Mucosa of rectum (tissue), 2 donors: ENCODE data around the gene RELL1.
A peak's percentile ranks its signal among the peaks of the same experiment; 100 is the strongest.

Experiments used
- H3K27ac ChIP-seq, 2 donors: one replicate each; pipeline ENCODE4 v1.7.0; 2013; ENCODE audit warnings: inconsistent platforms in 2 of 2, low read depth in 2 of 2, low read length in 2 of 2
- H3K27me3 ChIP-seq, 2 donors: one replicate each; pipeline ENCODE4 v1.7.0; 2013; ENCODE audit warnings: low read length in 2 of 2; ENCODE audit not compliant: control insufficient read depth in 2 of 2, insufficient read depth in 2 of 2
- H3K36me3 ChIP-seq, 2 donors: one replicate each; pipeline ENCODE4 v1.7.0; 2013; ENCODE audit warnings: low read length in 2 of 2; ENCODE audit not compliant: control insufficient read depth in 2 of 2, insufficient read depth in 2 of 2
- H3K4me1 ChIP-seq, 2 donors: one replicate each; pipeline ENCODE4 v1.7.0; 2013; ENCODE audit warnings: low read length in 2 of 2, mild to moderate bottlenecking in 1 of 2; ENCODE audit not compliant: control insufficient read depth in 2 of 2, insufficient read depth in 2 of 2
- H3K4me3 ChIP-seq, 2 donors: one replicate each; pipeline ENCODE4 v1.7.0; 2013; ENCODE audit warnings: low read length in 2 of 2
- H3K9ac ChIP-seq, 2 donors: one replicate each; pipeline ENCODE4 v1.7.0; 2013; ENCODE audit warnings: low read length in 2 of 2, low read depth in 1 of 2, mild to moderate bottlenecking in 1 of 2
- H3K9me3 ChIP-seq, 2 donors: one replicate each; pipeline ENCODE4 v1.7.0; 2013; ENCODE audit warnings: low read length in 2 of 2; ENCODE audit not compliant: control insufficient read depth in 2 of 2
- donor health status: healthy.
- donor health status: Normal muscosa, but diverticular disease.

Gene RELL1

DNA sequence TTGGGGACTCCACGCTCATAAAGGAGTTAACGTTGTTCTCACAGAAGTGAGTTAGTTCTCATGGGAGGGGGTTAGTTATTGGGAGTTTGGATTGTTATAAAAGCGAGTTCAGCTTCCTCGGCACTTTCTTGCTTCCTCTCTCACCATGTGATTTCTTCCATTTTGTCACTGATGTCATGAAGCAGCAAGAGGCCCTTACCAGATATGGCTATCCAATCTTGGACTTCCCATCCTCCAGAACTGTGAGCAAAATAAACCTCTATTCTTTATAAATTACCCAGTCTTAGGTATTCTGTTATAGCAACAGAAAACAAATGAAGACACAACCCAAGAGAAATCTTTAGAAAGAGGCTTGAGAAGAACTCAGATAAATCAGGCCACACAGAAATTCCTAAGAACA lies 29.5 kb downstream of the RELL1 start:
- H3K36me3 ChIP-seq, result peaks cover 0 to 2% of the 10 kb centered on the region in 2 donors
- H3K4me1 ChIP-seq, result peaks cover 0 to 2% of the 10 kb centered on the region in 2 donors
- no peak overlapping the region for H3K9ac ChIP-seq
- no peak overlapping the region for H3K4me3 ChIP-seq
- no peak overlapping the region for H3K27ac ChIP-seq
- H3K27me3 ChIP-seq, result no peaks in the 10 kb centered on the region
- peaks cover 0 to 4% of the 10 kb centered on the region in 2 donors for H3K9me3 ChIP-seq

DNA sequence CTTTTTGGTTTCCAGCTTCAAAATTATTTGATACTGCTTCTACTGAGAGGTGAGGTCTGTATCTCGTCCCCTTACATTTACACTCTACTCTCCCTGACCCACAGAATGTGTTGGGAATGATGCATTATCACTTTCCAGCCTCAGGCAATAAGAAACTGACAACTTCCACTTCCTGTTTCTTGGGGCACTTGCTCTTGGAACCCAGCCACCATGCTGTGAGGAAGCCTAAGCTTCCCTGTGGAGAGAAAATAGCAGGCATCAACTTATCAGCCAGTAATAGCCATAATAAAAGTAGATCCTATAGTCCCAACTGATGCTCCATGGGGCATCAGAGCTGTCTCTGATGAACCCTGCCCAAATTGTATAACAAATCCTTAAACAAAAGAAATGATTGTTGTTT lies 32.6 kb downstream of the RELL1 start:
- H3K9ac ChIP-seq, result no peak overlapping the region
- H3K9me3 ChIP-seq, result peaks cover 0 to 4% of the 10 kb centered on the region in 2 donors
- no peak overlapping the region for H3K4me3 ChIP-seq
- H3K36me3 ChIP-seq, result peaks cover 0 to 2% of the 10 kb centered on the region in 2 donors
- no peaks in the 10 kb centered on the region for H3K27me3 ChIP-seq
- H3K27ac ChIP-seq, result no peak overlapping the region
- H3K4me1 ChIP-seq, result no peaks in the 10 kb centered on the region

DNA sequence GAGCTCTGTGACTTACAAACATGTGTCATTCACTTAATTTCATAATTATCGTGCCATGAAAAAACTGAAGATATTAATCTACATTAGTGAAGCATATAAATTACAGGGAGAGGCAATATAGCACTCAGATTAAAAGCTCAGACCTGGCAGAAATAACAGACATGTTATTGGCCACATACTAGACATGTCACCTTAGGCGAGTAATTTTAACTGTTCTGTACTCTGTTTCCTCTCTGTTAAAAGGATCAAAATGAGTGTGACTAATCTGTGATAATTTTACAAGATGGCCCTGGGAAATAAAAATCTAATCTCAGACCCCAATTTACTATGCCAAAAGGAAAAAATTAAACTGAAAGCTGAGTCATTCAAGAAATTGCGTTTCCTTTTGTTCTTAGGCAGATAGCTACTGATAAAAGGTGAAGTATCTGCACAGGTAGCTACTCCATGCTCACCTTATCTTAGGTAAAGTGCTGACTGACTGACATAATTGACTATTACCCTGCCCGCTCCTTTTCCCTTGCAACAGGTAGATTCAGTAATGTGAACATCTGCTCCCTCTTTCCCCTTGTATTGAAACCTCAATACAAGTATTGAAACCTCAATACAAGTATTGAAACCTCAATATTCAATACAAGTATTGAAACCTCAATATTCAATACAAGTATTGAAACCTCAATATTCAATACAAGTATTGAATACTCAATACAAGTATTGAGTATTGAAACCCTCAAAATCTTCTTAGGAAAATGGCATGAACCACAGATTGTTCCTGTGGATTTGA lies 33.2 kb downstream of the RELL1 start:
- Histone ChIP-seq H3K27ac (no peak overlapping the region), H3K9me3 (peaks cover 0 to 4% of the 10 kb centered on the region in 2 donors), H3K9ac (no peak overlapping the region), H3K4me1 (peaks cover 4 to 5% of the 10 kb centered on the region in 2 donors), H3K27me3 (no peaks in the 10 kb centered on the region), H3K36me3 (peaks cover 0 to 6% of the 10 kb centered on the region in 2 donors), H3K4me3 (no peak overlapping the region)

DNA sequence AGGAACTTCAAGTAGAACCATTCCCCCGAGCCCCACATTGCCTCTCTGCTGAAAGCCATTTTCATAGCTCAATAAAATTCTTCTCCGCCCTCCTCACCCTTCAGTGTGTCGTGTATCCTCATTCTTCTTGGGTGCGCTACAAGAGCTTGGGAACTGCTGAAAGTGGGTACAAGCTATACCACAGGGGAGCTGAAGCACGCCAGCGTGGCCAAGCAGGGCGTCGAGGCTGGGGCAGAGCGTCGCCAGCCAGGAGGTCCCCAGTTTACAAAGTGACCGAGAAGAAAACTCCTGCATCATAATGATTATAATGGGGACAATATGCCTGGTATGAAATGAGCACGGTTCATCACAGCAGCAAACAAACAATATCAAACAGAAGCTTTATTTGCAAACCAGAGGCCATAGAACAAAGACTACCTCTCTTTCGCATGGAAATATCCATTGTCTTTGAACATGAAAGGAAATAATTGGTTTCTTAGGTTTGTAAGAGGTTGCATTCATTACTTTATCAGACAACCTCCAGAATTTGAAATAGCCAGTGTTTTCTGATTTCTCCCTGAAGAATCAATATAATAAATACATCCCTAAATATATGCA lies 34.3 kb downstream of the RELL1 start:
- H3K9me3 ChIP-seq, result peaks cover 0 to 4% of the 10 kb centered on the region in 2 donors
- no peak overlapping the region for H3K9ac ChIP-seq
- peaks cover 7% of the 10 kb centered on the region in 2 donors for H3K4me1 ChIP-seq
- no peak overlapping the region for H3K27ac ChIP-seq
- no peak overlapping the region for H3K4me3 ChIP-seq
- H3K36me3 ChIP-seq, result peaks cover 4 to 12% of the 10 kb centered on the region in 2 donors
- no peaks in the 10 kb centered on the region for H3K27me3 ChIP-seq

DNA sequence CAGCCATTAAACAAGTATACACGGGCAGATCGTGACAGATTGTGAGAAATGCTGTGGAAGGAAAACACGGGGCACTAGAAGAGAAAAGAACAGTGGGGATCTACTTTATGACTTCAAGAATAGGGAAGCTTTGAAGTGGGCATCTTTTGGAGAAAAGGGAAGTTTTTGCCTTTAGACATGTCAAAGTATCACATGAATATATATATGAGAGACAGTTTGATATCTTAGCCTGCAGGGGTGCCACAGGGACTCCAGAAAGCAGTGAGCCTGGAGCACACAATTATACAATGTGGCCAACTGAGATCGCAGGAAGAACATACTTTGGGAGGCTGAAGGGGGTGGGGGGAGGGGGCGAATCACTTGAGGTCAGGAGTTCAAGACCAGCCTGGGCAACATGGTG lies 35.7 kb downstream of the RELL1 start:
- Histone ChIP-seq H3K36me3 (peaks cover 15 to 24% of the 10 kb centered on the region in 2 donors), H3K27ac (no peak overlapping the region), H3K9me3 (peaks cover 0 to 2% of the 10 kb centered on the region in 2 donors), H3K4me3 (no peak overlapping the region), H3K4me1 (peaks cover 7% of the 10 kb centered on the region in 2 donors), H3K27me3 (no peaks in the 10 kb centered on the region), H3K9ac (no peak overlapping the region)

DNA sequence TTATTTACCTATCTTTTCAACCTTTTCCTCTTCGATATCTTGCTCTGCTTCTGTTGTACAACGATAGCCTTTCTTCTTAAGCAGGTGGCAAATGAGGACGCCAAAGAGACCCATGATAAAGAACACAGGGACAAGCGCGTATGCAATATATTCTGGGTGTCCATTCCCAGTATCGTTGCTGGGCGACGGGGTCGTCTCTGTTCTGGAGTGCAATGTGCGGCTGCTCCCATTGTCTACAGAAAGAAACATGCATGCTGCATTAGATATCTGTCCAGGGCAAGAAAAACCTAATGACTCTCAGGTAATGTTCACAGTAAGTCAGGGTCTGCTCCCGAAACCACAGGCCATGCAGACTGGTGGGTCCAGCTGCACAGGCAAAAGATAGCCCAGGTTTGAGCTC lies 36.9 kb downstream of the RELL1 start:
- Histone ChIP-seq H3K4me1 (peaks cover 7% of the 10 kb centered on the region in 2 donors), H3K27me3 (no peaks in the 10 kb centered on the region), H3K9ac (no peak overlapping the region), H3K36me3 (peaks cover 15 to 24% of the 10 kb centered on the region in 2 donors), H3K4me3 (no peak overlapping the region), H3K27ac (no peak overlapping the region), H3K9me3 (no peaks in the 10 kb centered on the region)

DNA sequence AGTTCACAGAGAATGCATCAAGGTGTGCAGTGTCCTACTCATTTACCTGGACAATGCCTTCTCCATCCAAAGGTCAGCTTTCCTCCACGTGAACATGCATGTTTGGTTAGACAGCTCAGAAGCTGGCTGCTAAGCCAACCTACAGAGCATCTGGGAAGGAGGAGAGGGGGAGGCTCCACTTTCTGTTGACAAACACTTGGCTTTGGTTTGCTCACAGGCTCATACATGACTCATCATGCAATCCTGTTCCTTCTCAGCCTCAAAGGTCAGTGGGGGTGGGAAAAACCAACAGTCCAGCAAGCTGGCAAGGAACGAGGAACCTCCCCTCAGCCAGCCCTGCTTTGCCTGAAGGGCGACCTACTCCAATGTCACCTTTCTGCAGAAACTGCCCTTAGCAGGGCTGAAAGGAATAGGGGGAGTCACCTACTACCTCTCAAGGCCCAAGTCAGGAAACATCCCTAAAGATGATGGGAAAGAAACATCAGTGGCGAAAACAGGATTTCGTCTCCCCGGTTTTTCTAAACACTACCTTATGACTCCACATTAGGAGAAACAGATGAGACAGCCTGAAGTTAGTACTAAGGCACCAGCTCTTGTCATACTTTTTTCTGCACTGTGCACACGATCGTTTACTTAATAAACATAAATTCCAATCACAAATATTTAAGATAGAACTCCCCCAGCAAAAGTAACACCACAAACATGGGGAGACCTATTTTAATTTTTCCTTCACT lies 37.9 kb downstream of the RELL1 start:
- Histone ChIP-seq H3K27ac (peak overlapping the region; percentile 59 to 67), H3K4me3 (no peak overlapping the region)

DNA sequence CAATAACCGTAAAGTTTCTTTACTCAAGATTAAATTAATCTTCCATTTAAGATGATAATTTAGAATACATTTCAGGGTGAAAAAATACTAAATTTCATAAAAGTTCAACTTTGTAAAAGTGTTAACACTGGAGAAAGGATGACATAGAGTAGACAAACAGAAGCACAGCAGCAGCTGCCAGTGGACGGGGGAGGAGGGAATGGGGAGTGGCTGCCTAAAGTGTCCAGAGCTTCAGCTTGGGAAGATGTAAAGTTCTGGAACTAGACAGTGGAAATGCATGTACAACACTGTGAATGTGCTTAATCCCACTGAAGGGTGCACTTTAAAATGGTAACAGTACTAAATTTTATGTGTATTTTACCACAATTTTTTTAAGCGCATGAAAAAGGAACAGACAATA lies 39.9 kb downstream of the RELL1 start:
- peaks cover 7% of the 10 kb centered on the region in 2 donors for H3K4me1 ChIP-seq
- no peak overlapping the region for H3K4me3 ChIP-seq
- H3K27ac ChIP-seq, result no peak overlapping the region
- no peak overlapping the region for H3K9ac ChIP-seq
- no peaks in the 10 kb centered on the region for H3K9me3 ChIP-seq
- no peaks in the 10 kb centered on the region for H3K27me3 ChIP-seq
- peaks cover 15 to 24% of the 10 kb centered on the region in 2 donors for H3K36me3 ChIP-seq

More for the DNA sequence above, 37.9 kb downstream of the RELL1 start:
- peaks cover 15 to 24% of the 10 kb centered on the region in 2 donors for H3K36me3 ChIP-seq
- no peaks in the 10 kb centered on the region for H3K27me3 ChIP-seq
- H3K4me1 ChIP-seq, result peaks cover 7% of the 10 kb centered on the region in 2 donors
- no peak overlapping the region for H3K9ac ChIP-seq
- no peaks in the 10 kb centered on the region for H3K9me3 ChIP-seq

DNA sequence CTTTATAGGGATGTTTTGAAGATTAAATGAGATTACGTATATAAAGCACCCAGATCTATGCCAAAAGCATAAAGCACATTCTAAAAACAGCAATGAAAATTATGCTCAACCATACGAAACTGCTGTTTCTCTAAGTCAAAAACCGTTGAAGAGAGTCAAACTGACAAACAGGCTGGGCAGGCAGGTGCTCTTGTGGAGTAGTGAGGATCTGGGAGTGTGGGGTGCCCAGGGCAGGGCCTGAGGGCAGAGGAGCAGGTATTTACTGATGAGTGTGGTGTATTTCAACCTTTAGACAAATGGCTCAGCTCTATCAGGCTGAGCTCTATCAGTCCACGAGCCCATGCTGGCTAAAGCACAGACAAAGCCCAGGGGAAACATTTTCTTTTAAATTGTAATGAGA lies 40.4 kb downstream of the RELL1 start:
- Histone ChIP-seq H3K9ac (no peak overlapping the region), H3K4me3 (no peak overlapping the region), H3K4me1 (peaks cover 7% of the 10 kb centered on the region in 2 donors), H3K9me3 (no peaks in the 10 kb centered on the region), H3K27ac (no peak overlapping the region), H3K36me3 (peaks cover 15 to 24% of the 10 kb centered on the region in 2 donors), H3K27me3 (no peaks in the 10 kb centered on the region)

DNA sequence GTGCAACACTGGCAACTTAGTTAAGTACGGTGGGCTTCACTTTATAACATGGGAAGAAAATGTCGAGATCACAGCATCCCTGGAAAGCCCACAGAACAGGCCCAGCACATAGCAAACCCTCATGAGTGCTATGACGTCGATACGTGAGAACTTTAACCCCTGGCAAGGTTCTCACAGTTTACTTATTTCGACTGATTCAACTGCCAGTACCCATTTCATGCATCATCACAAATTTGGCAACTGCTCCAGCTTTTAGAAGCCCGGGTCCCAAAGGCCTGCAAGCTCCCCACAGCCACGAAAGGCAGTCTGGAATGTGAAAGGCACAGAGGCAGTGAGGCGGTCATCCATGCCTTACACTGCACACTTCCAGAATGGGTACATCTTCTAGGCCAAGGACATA lies 41.2 kb downstream of the RELL1 start:
- Histone ChIP-seq H3K27me3 (no peaks in the 10 kb centered on the region), H3K27ac (no peak overlapping the region), H3K9me3 (no peaks in the 10 kb centered on the region), H3K4me1 (peaks cover 7% of the 10 kb centered on the region in 2 donors), H3K9ac (no peak overlapping the region), H3K36me3 (peaks cover 15 to 24% of the 10 kb centered on the region in 2 donors), H3K4me3 (no peak overlapping the region)
